KMS-11 (cell line): ENCODE data around the gene FADS2.

Experiments
- H2AFZ ChIP-seq: fragments of 200-600 bp; sonication (generic); 2 replicates; pipeline ENCODE4 v1.6.1; 2016; ENCODE audit warnings: antibody characterized with exemption, mixed run types, low read depth
- H3K27ac ChIP-seq: fragments of 200-600 bp; sonication (generic); 2 replicates; pipeline ENCODE4 v1.6.1; 2016; ENCODE audit warnings: mild to moderate bottlenecking, mixed run types
- H3K27me3 ChIP-seq: fragments of 200-600 bp; sonication (generic); 2 replicates; pipeline ENCODE4 v1.6.1; 2017; ENCODE audit warnings: mild to moderate bottlenecking, low read depth, mixed run types, moderate library complexity; ENCODE audit not compliant: insufficient read depth
- H3K36me3 ChIP-seq: fragments of 200-600 bp; sonication (generic); 2 replicates; pipeline ENCODE4 v1.6.1; 2017; ENCODE audit warnings: mild to moderate bottlenecking, mixed run types; ENCODE audit not compliant: insufficient read depth
- H3K4me1 ChIP-seq: fragments of 200-600 bp; sonication (generic); 2 replicates; pipeline ENCODE4 v1.6.1; 2016; ENCODE audit warnings: mild to moderate bottlenecking, low read depth, mixed run types; ENCODE audit not compliant: poor library complexity, severe bottlenecking
- H3K4me2 ChIP-seq: fragments of 200-600 bp; sonication (generic); 2 replicates; pipeline ENCODE4 v1.7.0; 2016; ENCODE audit warnings: mild to moderate bottlenecking, mixed run types
- H3K4me3 ChIP-seq: fragments of 200-600 bp; sonication (generic); IDR thresholded peaks from 2 replicates; pipeline ENCODE4 v1.6.1; 2017; ENCODE audit warnings: low read depth, low read length, mixed read lengths; ENCODE audit not compliant: insufficient read depth
- H3K79me2 ChIP-seq: fragments of 200-600 bp; sonication (generic); 2 replicates; pipeline ENCODE4 v1.6.1; 2016; ENCODE audit warnings: low read depth, mixed run types; ENCODE audit not compliant: insufficient read depth
- H3K9ac ChIP-seq: fragments of 200-600 bp; sonication (generic); 2 replicates; pipeline ENCODE4 v1.6.1; 2016; ENCODE audit warnings: mild to moderate bottlenecking, mixed run types
- H4K20me1 ChIP-seq: fragments of 200-600 bp; sonication (generic); 2 replicates; pipeline ENCODE4 v1.6.1; 2016; ENCODE audit warnings: mild to moderate bottlenecking, mixed run types; ENCODE audit not compliant: insufficient read depth
- TF ChIP-seq, protein P1 (sequence below): fragments of 200-600 bp; sonication (generic); conservative IDR thresholded peaks from 2 replicates; pipeline ENCODE4 v1.6.1; 2017; ENCODE audit warnings: low read depth, mild to moderate bottlenecking, antibody characterized with exemption, low read length, moderate library complexity, mixed read lengths

FADS2 gene

GRCh38 chr11:61854966-61855714 is 27.0 kb downstream of the FADS2 start:
- Histone ChIP-seq H3K36me3 (no peaks in the 10 kb centered on the region), H3K4me3 (no peak overlapping the region), H2AFZ (no peak overlapping the region), H3K79me2 (no peaks in the 10 kb centered on the region), H3K27ac (no peak overlapping the region), H3K4me2 (no peak overlapping the region), H4K20me1 (no peaks in the 10 kb centered on the region), H3K4me1 (no peaks in the 10 kb centered on the region), H3K9ac (no peak overlapping the region), H3K27me3 (no peaks in the 10 kb centered on the region)
- TF ChIP-seq, protein P1, sequence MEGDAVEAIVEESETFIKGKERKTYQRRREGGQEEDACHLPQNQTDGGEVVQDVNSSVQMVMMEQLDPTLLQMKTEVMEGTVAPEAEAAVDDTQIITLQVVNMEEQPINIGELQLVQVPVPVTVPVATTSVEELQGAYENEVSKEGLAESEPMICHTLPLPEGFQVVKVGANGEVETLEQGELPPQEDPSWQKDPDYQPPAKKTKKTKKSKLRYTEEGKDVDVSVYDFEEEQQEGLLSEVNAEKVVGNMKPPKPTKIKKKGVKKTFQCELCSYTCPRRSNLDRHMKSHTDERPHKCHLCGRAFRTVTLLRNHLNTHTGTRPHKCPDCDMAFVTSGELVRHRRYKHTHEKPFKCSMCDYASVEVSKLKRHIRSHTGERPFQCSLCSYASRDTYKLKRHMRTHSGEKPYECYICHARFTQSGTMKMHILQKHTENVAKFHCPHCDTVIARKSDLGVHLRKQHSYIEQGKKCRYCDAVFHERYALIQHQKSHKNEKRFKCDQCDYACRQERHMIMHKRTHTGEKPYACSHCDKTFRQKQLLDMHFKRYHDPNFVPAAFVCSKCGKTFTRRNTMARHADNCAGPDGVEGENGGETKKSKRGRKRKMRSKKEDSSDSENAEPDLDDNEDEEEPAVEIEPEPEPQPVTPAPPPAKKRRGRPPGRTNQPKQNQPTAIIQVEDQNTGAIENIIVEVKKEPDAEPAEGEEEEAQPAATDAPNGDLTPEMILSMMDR: no peak

GRCh38 chr11:61855939-61856680 is 28.0 kb downstream of the FADS2 start:
- Histone ChIP-seq H3K36me3 (no peaks in the 10 kb centered on the region), H3K27me3 (no peaks in the 10 kb centered on the region), H4K20me1 (no peaks in the 10 kb centered on the region), H3K79me2 (no peaks in the 10 kb centered on the region), H3K9ac (no peak overlapping the region), H2AFZ (no peak overlapping the region), H3K27ac (no peak overlapping the region), H3K4me1 (no peaks in the 10 kb centered on the region), H3K4me3 (no peak overlapping the region), H3K4me2 (no peak overlapping the region)
- TF ChIP-seq, protein P1: no peak

GRCh38 chr11:61860054-61860903 is 32.2 kb downstream of the FADS2 start:
- Histone ChIP-seq H3K79me2 (no peaks in the 10 kb centered on the region), H3K27me3 (no peaks in the 10 kb centered on the region), H3K27ac (no peak overlapping the region), H3K36me3 (no peaks in the 10 kb centered on the region), H3K4me1 (no peaks in the 10 kb centered on the region), H3K4me2 (no peak overlapping the region), H4K20me1 (no peaks in the 10 kb centered on the region), H3K4me3 (no peak overlapping the region), H3K9ac (no peak overlapping the region), H2AFZ (no peak overlapping the region)
- TF ChIP-seq, protein P1: no peak

GRCh38 chr11:61861634-61862033 is 33.5 kb downstream of the FADS2 start:
- H3K4me1 ChIP-seq: no peaks in the 10 kb centered on the region
- H3K36me3 ChIP-seq: no peaks in the 10 kb centered on the region

More at GRCh38 chr11:61861634-61862033, 33.5 kb downstream of the FADS2 start:
- Histone ChIP-seq H3K9ac (no peak overlapping the region), H3K27me3 (no peaks in the 10 kb centered on the region), H3K4me2 (no peak overlapping the region), H4K20me1 (no peaks in the 10 kb centered on the region), H3K27ac (no peak overlapping the region), H3K79me2 (no peaks in the 10 kb centered on the region), H2AFZ (no peak overlapping the region), H3K4me3 (no peak overlapping the region)
- TF ChIP-seq, protein P1: no peak
